H1 (cell line): ENCODE measurements around the gene CORT.

Experiments used
- CEBPB ChIP-seq: IDR thresholded peaks from 2 replicates; pipeline ENCODE4 v1.6.1; 2012; ENCODE audit warnings: low read depth, low read length
- CHD2 ChIP-seq: IDR thresholded peaks from 2 replicates; pipeline ENCODE4 v1.6.1; 2012; ENCODE audit warnings: low read length, improper control_type of control experiment
- CREB1 ChIP-seq: IDR thresholded peaks from 2 replicates; pipeline ENCODE4 v1.6.1; 2012; ENCODE audit warnings: inconsistent platforms
- CTCF ChIP-seq, 3 experiments: IDR thresholded peaks; 1 replicate in 2 of 3; 2 replicates in 1 of 3; pipeline versions ENCODE4 v1.5.1 to v1.6.1; 2011; ENCODE audit warnings: low read length in 3 of 3, mild to moderate bottlenecking in 3 of 3, inconsistent platforms in 2 of 3, low read depth in 1 of 3, moderate library complexity in 1 of 3; ENCODE audit not compliant: insufficient read depth in 1 of 3; ENCODE audit errors: control extremely low read depth in 1 of 3
- POLR2A ChIP-seq, 2 experiments: IDR thresholded peaks; 1 replicate in 1 of 2; 2 replicates in 1 of 2; pipeline ENCODE4 v1.6.1; 2011; ENCODE audit warnings: low read depth in 2 of 2, low read length in 2 of 2, mild to moderate bottlenecking in 2 of 2; ENCODE audit errors: control extremely low read depth in 1 of 2

GRCh38 chr1:10450836-10451235 is 1.0 kb downstream of the CORT start:
- TF ChIP-seq CHD2: no peak
- TF ChIP-seq CREB1: no peak
- no peak for TF ChIP-seq CEBPB
- TF ChIP-seq POLR2A (IDR thresholded peaks at IDR 0.05; ENCODE audit: control extremely low read depth in 1 of 2, low read depth in 2 of 2, low read length in 2 of 2): no peak
- no peak for TF ChIP-seq CTCF (IDR thresholded peaks at IDR 0.05; ENCODE audit: control extremely low read depth in 1 of 3, insufficient read depth in 1 of 3, low read depth in 1 of 3, low read length in 3 of 3)
